HG02798 (cell line): Measurements from ENCODE around the gene AGBL3.
"Not testable (repeated sequence)": the region's sequence is repeated elsewhere in the genome, so short reads cannot be mapped to it uniquely, and the experiment has no call there.

Source experiments
- ATAC-seq: cut with Tn5 transposase; IDR thresholded peaks from one replicate; pipeline ENCODE4 v1.9.1; 2021; ENCODE audit warnings: mild to moderate bottlenecking; ENCODE audit not compliant: unreplicated experiment, poor library complexity

AGBL3 gene

GRCh38 chr7:134962270-134962780, 24.0 kb upstream of the AGBL3 start:
- ATAC-seq: no peak

DNA sequence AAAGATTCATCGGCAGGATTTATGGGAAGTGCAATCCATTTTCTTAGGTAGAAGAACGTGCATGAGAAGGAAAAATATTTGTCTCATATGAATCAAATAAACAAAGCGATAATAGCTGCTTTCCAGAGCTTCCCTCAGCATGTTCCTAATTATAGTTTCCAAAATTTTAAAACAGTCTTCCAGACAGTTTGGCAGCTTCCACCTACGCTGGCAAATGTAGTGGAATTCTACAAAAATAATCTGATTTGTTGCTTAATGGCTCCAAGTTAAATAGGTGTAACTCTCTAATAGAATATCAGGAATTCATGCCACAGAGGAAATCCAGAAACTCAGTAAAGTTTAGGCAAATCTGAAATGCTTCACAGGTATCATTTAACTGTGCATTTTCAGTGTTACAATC, 23.3 kb upstream of the AGBL3 start:
- no peak for ATAC-seq

- no peak for ATAC-seq
Measured at GRCh38 chr7:134966691-134967090, 19.6 kb upstream of the AGBL3 start.

DNA sequence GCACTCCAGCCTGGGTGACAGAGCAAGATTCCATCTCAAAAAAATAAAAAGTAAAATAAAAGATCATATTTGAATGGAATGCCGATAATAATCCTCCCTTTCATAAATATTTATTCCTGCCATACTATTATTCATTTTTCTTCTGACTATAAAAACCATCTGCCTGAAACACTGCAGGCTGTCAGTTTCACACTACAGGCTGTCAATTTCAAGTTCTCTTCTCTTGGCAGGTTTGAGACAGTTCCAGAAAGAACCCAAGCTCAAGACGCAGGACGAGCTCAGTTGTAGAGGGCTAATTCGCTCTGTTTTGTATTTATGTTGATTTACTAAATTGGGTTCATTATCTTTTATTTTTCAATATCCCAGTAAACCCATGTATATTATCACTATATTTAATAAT, 18.2 kb upstream of the AGBL3 start:
- no peak for ATAC-seq

- not testable (repeated sequence) for ATAC-seq
Measured at GRCh38 chr7:134981645-134982044, 4.7 kb upstream of the AGBL3 start.

GRCh38 chr7:134985894-134986362, 380 bp upstream of the AGBL3 start:
- peak; percentile 37 for ATAC-seq

GRCh38 chr7:134988161-134988560, 1.9 kb downstream of the AGBL3 start:
- no peak for ATAC-seq

DNA sequence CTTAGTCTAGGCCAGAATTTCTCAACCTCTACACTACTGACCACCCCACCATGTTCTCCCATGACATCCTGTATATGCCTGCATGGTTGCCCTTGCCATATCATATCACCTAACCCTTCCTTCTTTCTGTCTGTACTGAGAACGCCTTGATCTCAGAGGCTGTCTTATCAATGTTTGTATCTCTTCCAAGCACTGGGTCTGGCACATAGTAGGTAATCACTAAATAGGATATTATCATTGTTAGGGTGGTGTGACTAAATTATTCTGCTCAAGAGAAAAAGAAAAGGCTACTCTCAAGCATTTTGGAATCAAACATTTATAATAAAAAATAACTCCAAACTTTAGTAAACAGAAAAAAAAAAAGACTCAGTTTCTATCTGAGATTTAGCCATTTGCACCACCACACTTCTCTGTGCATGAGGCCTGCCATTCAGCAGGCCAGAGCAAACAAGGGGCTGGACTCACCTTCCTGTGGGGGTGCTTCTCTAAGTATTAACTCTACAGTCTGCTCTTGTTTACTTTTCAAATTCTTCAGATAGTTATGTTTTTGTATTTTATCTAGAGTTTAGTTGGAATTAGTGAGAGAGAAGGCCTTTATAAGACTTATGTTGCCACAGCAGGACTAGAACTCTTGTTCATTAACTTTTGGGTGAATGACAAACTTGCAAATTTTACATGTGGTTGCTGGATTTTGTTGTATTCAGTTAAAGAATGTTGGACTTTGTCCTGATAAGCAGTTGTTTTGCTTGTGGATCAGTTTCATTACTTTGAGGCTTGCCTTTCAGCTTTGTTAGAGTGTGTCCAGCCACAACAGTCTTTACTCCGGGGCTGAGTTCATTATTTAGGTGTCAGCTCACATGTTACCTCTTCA, 5.4 kb downstream of the AGBL3 start:
- ATAC-seq: no peak

DNA sequence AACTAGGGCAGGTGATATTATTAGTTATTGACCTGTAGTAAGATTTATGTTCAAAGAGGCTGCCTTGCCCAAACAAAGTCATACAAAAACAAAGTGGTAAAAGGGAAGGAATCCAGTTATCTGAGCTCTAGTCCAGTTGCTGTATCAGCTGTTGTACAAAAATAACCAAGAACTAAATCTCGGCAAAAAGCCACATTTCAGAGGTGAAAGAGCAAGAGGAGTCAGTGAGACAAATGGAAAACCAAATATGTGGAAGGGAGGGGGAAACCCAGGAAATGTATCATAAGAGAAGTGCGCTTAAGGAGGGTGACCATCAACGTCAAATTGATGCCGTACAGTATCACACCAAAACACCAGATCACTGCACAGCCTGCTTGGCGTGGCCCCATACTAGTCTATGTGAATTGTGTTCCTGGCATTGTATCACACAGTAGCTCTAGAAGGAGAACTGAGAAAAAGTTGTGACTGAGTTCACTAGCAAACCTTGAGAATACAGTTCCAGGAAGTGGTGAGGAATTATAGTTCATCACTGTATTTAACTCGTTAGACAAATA, 6.4 kb downstream of the AGBL3 start:
- peak; percentile 49 for ATAC-seq

DNA sequence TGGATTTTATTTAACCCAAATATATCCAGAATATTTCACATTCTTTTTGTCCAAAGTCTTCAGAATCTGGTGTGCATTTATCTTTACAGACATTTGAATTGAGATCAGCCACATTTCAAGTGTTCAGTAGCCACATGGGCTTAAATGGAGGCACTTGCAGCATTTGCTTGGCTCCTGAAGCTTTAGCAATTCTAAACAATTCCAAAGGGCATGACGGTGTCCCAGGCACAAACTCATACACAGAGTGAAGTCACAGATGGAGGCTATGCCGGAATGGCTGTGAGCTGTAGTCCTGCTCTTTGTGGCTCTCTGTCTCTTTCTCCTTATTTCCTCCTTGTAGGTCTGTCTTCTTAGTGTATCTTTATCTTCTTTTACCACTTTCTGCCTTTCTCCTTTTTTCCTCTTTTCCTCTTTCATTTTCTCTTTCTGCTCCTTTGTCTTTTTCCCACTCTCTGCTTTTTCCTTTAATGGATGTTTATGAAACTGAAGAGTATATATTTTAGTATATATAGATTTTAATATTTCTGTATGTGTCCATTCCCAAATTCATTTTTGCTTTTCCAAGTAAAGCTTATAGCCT, 7.7 kb downstream of the AGBL3 start:
- no peak for ATAC-seq

DNA sequence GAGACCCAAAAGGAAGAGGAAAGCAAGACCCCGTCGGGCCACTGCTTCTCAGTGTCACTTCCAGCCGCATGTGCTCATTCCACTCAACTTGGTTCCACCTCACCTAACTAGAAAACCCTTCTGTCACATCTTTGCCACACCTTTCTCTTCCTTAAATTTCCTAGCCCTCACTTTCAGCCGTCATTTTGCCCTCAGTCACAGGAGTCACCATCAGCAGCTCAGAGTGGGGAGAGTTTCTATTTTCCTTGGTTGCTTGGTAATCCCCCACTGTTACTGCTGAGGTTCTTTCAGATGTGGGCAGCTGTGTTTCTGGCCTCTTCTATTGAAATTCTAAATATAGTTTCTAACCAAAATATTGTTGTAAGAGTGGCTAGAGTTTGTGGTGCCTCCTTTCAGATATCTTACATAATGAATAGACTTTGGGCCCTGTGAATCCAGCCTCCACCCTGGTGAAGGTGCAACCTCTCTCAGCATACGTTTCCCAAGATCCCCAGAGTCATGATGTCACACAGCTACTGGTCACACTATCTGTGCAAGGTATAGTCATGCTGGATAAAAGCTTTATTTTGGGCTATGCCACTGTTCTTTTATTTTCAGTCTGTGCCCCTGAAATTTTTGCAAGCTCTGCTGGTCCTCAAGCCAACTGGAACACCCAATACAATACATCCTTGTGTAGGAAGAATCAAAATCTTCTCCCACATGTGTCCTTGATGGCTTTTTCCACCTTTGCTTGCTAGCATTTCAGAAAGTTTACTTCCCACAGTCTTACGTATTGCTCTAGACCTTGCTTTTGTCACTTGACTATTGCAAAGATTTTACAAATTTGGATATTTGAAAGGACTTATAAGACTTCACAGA, 9.2 kb downstream of the AGBL3 start:
- ATAC-seq: peak; percentile 65

DNA sequence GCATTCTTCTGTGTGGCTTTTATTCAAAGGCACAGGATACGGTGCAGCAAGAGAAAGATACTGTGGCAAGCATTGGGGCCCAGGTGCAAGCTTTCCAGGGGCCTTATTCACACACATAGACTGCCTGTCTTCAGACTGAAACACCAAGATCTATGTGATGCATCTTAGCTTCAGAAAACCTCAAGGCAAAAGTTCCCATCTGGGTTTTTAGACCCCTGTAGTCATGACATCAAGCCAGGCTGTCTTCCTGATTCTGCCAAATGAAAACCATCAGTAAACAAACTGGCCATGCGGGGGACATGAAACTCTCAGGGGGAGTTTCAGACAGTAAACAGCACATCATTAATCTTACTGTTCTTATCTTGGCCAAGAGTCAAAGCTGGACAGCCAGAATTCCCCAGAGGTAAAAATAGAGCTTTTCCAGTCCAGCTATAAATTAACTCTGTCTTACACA, 9.8 kb downstream of the AGBL3 start:
- ATAC-seq: peak; percentile 53

DNA sequence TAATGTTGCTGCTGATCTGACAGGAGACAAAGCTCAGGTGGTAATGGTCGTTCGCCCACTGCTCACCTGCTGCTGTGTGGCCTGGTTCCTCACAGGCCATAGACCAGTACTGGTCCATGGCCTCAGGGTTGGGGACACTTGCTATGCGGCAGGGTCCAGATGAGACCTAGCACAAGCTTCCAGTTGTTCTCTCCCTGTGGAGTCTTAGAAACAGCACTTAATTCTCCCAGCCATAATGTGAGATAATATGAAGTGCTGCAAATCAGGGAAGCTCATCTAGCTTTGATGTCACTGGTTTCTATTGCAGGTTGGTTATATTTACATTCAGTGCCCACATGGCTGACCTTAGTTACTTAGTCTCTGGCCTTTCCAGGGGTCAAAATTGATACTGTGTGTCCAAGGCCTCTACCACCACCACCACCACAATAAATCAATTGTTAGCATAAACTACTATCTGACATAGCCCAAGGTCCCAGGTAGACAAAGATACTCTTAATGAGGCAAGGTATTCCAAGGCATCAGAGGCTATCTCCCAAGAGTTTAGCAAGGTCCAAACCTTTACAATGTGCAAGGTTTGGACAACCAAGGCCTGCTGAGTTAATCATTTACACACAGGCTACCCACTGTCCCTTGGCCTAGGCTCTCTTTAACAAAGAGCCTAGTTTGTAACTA, 11.0 kb downstream of the AGBL3 start:
- ATAC-seq: no peak

- no peak for ATAC-seq
Measured at GRCh38 chr7:134999136-134999535, 12.8 kb downstream of the AGBL3 start.

DNA sequence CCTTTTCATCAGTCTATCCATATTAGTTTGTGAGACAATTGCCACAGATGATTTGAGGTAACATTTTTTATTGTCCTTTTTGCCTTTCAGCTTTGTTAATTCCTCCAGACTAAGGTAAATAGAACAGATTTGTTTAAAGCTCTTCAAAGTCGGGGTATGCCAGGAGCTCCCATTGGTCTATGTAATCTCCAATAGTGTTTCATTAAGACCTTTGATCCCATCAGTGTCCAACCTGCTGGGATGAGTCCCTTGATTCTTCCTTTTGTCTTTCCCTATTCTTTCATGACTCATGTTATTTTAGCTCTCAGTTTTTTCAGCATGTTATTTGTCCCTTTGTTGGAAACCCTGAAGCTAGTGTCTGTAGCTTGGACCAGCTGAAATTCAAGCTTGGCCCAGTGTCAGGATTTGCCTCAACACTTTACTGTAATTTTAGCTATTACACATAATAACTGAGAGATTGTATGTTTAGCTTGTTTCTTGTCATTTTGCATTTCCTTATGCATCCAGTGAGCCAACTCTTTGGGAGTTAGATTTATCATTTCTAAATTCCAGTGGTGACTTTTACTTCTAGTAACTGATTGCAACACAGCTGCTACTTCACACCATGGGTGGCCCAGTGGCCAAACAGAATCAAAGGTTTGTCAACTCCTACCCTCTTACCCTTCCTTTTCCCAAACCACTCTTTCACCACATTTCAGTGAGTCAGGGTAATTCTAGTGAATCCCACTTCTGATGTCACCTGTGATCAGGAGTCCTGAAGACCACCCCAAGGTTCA, 15.3 kb downstream of the AGBL3 start:
- no peak for ATAC-seq

- ATAC-seq: no peak
Measured at GRCh38 chr7:135012229-135012628, 25.9 kb downstream of the AGBL3 start.

DNA sequence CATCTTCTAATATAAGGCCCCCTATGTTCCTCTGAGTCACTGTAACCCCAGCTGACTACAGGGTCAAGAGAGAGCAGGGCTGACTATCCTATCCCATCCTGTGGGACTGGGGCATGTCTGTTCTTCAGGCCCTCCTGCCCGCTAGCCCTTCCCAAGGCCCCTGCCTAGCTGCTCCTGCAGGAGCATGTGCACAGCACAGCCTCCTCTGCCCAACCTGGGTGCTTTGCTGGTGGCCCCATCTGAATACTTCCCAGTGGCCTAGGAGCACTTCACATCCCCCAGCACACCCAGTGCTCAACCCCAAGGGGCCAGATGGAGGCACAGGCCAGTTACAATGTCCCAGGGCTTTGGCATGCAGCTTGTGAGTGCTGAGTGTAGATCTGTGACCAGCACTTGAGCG, 37.3 kb downstream of the AGBL3 start:
- no peak for ATAC-seq

DNA sequence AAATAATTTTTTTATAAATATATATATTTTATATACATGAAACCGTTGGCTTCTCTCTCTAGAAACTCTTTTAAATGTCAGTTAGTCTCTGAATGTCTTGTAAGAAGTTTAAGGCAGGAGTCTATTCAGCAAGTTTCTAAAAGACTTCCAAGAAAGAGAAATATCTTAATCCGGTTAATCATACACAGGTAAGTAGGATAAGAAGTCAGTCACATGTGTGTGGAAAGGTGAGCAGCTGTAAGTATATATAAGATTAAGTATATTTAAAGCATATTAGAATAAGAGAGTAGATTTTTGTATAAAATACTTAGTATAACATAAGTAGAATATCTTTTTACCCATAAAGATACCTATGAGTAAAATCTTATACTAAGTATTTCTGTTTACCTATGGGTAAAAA, 48.9 kb downstream of the AGBL3 start:
- no peak for ATAC-seq

DNA sequence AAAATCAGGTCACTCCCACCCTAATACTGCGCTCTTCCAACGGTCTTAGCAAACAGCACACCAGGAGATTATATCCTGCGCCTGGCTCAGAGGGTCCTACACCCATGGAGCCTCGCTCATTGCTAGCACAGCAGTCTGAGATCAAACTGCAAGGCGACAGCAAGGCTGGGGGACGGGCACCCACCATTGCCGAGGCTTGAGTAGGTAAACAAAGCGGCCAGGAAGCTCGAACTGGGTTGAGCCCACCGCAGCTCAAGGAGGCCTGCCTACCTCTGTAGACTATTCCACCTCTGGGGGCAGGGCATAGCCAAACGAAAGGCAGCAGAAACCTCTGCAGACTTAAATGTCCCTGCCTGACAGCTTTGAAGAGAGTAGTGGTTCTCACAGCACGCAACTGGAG, 80.7 kb downstream of the AGBL3 start:
- ATAC-seq: not testable (repeated sequence)
